Muscle layer of colon (tissue), 2 donors: ENCODE measurements around the gene PIK3R4.

ENCODE experiments used
- H3K27ac ChIP-seq: one replicate; pipeline ENCODE4 v1.7.0; 2013; ENCODE audit warnings: low read depth, mild to moderate bottlenecking, low read length, moderate library complexity
- H3K27me3 ChIP-seq, 2 donors: one replicate each; pipeline ENCODE4 v1.7.0; 2013; ENCODE audit warnings: low read length in 2 of 2, mild to moderate bottlenecking in 2 of 2; ENCODE audit not compliant: insufficient read depth in 2 of 2, control insufficient read depth in 1 of 2
- H3K36me3 ChIP-seq: one replicate; pipeline ENCODE4 v1.7.0; 2013; ENCODE audit warnings: mild to moderate bottlenecking, low read length; ENCODE audit not compliant: insufficient read depth
- H3K4me1 ChIP-seq: one replicate; pipeline ENCODE4 v1.7.0; 2013; ENCODE audit warnings: mild to moderate bottlenecking, low read length; ENCODE audit not compliant: insufficient read depth
- H3K4me3 ChIP-seq, 2 donors: one replicate each; pipeline ENCODE4 v1.7.0; 2013; ENCODE audit warnings: low read length in 2 of 2, low read depth in 1 of 2, mild to moderate bottlenecking in 1 of 2, moderate library complexity in 1 of 2
- H3K9ac ChIP-seq: one replicate; pipeline ENCODE4 v1.7.0; 2013; ENCODE audit warnings: low read length
- H3K9me3 ChIP-seq: one replicate; pipeline ENCODE4 v1.7.0; 2013; ENCODE audit warnings: mild to moderate bottlenecking, low read length
- donor health status: abdominal sarcoma.
- donor health status: Adenocarcinoma of cecum.

The PIK3R4 gene

DNA sequence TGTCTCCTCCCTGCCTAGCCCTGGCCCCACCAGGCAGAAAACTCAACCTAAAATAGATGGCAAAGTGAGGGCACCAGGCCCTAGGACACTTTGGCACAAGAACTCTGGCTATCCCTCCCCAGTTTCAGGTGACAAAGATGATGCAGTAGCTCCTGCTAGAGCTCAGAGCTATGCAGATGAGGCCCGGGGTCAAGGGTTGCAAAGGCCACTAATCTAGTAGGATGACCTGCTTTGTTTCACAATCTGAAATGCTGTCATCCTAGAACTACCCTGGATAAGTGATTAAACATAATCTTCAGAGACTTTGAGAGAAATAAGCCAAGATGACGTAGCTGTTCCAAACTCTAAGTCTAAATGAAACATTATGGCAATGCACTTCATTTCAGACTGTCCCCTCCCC, 24.0 kb upstream of the PIK3R4 start:
- Histone ChIP-seq H3K9ac (no peak overlapping the region), H3K4me1 (no peaks in the 10 kb centered on the region), H3K9me3 (no peaks in the 10 kb centered on the region), H3K27ac (no peak overlapping the region), H3K36me3 (no peaks in the 10 kb centered on the region), H3K4me3 (no peak overlapping the region), H3K27me3 (no peaks in the 10 kb centered on the region)

DNA sequence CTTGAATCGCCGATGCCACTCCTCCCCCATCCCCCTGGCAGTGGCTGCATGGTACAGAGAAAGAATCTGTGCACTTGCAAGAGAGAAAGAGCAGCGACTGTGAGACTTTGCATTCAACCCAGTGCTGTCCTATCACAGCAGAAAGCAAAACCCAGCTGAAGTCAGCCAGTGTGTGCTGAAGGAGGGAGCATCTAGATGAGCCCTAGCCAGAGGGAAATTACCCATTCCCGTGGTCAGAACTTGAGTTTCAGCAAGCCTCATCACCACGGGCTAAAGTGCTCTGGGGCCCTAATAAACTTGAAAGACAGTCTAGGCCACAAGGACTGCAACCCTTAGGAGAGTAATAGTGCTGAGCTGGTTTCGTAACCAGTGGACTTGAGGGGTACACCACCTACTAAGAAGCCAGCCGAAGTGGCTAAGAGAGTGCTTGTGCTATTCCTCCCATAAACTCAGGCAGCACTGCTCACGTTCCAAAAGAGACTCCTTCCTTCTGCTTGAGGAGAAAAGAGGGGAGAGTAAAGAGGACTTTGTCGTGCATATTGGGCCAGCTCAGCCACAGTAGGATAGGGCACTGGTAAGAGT, 15.2 kb upstream of the PIK3R4 start:
- no peaks in the 10 kb centered on the region for H3K36me3 ChIP-seq
- H3K27me3 ChIP-seq, result no peaks in the 10 kb centered on the region
- no peak overlapping the region for H3K27ac ChIP-seq
- H3K9me3 ChIP-seq, result no peaks in the 10 kb centered on the region
- H3K9ac ChIP-seq, result no peak overlapping the region
- H3K4me3 ChIP-seq, result no peak overlapping the region
- H3K4me1 ChIP-seq, result no peaks in the 10 kb centered on the region

DNA sequence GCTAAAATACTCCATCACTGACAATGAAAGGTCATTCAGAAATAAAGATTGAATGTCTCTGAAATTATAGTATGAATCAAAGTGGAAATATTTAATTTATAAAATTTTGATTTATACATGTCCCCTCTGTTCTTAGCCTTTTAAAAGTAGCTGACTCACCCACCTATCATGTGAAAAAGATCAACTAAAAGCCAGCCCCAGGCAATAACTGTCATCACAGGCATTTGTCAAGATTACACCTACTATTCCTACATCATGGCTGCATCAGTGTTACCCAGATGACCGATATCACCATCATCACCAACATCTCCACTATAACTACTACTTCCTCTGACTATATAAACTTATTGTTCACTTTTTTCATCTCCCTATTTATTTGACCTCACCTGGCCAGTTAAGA, 14.3 kb upstream of the PIK3R4 start:
- H3K27me3 ChIP-seq, result no peaks in the 10 kb centered on the region
- H3K4me3 ChIP-seq, result no peak overlapping the region
- no peaks in the 10 kb centered on the region for H3K4me1 ChIP-seq
- no peaks in the 10 kb centered on the region for H3K36me3 ChIP-seq
- H3K9ac ChIP-seq, result no peak overlapping the region
- no peaks in the 10 kb centered on the region for H3K9me3 ChIP-seq
- no peak overlapping the region for H3K27ac ChIP-seq

DNA sequence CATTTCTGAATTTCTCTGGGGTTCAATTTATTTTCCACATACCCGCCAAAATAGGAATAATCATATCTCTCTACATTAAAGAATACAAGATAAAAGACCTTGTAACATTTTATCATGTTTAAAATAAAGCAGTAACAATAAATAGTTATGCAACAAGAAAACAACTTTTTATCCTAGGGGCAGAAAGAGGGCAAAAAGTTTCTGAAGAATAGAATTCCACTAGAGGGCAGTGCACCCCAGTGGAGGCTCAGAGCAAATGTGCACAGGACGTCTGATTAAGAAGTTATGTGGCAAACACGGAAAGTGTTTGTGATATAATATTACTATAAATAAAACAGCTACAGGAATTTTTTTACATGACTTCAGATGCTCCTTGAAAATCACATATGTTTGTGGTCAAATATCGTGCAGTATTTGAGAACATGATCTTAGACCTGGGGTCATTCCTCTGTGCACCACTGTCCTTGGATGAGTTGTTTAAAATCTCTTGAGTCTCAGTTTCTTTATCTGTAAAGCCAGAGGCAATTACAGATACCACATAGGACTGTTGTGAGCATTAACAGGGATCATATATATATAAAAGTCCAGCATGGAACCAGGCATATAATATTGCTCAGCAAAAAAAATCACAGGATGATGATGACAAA, 13.2 kb upstream of the PIK3R4 start:
- Histone ChIP-seq H3K27me3 (no peaks in the 10 kb centered on the region), H3K36me3 (no peaks in the 10 kb centered on the region), H3K9me3 (no peaks in the 10 kb centered on the region), H3K27ac (no peak overlapping the region), H3K4me3 (no peak overlapping the region), H3K4me1 (no peaks in the 10 kb centered on the region), H3K9ac (no peak overlapping the region)

DNA sequence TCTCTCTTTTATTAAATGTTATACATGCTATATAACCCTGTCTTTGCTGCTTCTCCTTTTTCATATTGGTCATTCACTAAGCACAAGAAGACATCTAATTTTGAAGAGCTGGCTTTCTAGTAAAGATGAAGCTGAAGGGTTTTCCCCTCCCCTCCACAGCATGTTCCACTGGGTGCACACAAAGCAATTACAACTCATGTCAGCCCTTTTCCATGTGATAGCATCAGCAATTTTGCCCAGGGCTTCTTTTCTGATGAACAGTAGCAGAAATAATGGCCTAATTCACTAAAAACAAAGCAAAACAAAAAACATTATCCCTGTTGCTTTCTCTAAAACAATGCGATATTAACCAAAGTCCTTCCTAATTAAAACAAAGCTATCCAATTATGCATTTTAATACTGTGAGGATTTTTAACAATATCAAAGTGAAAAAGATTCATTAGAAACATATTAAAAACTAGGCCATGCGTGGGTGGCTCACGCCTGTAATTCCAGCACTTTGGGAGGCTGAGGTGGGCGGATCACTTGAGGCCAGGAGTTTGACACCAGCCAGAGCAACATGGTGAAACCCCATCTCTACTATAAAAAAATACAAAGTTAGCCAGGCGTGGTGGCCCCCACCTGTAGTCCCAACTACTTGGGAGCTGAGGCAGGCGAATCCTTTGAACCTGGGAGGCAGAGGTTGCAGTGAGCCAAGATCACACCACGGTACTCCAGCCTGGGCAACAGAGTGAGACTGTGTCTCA, 12.2 kb upstream of the PIK3R4 start:
- Histone ChIP-seq H3K4me1 (no peaks in the 10 kb centered on the region), H3K4me3 (no peak overlapping the region), H3K9me3 (no peaks in the 10 kb centered on the region), H3K27me3 (no peaks in the 10 kb centered on the region), H3K27ac (no peak overlapping the region), H3K9ac (no peak overlapping the region), H3K36me3 (no peaks in the 10 kb centered on the region)

DNA sequence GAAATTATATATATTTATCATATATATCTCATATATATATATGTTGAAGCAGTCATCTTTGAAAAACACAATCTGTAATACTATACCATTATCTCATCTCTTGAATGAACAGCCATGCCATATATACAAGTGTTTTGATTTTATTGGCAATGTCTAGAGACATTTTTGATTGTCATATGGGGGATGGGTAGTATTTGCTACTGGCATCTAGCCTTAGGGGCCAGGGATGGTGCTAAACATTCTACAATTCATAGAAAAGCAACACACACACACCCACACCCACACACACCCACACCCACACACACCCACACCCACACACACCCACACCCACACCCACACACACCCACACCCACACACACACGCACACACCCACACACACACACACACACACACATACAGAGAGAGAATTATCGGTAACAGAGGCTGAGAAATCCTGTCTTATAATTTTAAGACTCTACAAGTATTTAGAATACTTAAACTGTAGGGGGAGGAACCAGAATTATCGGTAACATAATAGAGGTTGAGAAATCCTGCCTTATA, 11.1 kb upstream of the PIK3R4 start:
- H3K9me3 ChIP-seq, result no peaks in the 10 kb centered on the region
- H3K4me3 ChIP-seq, result no peak overlapping the region
- H3K9ac ChIP-seq, result no peak overlapping the region
- H3K27ac ChIP-seq, result no peak overlapping the region
- no peaks in the 10 kb centered on the region for H3K4me1 ChIP-seq
- no peaks in the 10 kb centered on the region for H3K27me3 ChIP-seq
- H3K36me3 ChIP-seq, result no peaks in the 10 kb centered on the region

DNA sequence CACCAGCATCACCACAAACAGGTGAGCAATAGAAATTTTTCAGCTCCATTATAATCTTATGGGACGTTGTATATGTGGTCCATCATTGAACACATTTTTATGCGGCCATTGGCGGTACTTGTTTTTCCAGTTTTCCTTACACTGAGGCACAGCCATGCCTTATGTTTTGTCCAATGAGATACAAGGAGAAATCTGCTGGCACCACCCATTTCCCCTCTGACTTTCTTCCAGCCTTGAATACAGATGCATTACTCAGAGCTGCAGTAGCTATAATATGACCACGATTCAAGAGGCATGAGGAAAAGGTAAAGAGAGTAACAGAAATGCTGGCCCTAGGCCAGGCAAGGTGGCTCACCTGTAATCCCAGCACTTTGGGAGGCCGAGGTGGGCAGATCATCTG, 9.0 kb upstream of the PIK3R4 start:
- no peak overlapping the region for H3K9ac ChIP-seq
- no peak overlapping the region for H3K4me3 ChIP-seq
- no peaks in the 10 kb centered on the region for H3K9me3 ChIP-seq
- no peaks in the 10 kb centered on the region for H3K36me3 ChIP-seq
- no peaks in the 10 kb centered on the region for H3K27me3 ChIP-seq
- H3K4me1 ChIP-seq, result no peaks in the 10 kb centered on the region
- no peak overlapping the region for H3K27ac ChIP-seq

DNA sequence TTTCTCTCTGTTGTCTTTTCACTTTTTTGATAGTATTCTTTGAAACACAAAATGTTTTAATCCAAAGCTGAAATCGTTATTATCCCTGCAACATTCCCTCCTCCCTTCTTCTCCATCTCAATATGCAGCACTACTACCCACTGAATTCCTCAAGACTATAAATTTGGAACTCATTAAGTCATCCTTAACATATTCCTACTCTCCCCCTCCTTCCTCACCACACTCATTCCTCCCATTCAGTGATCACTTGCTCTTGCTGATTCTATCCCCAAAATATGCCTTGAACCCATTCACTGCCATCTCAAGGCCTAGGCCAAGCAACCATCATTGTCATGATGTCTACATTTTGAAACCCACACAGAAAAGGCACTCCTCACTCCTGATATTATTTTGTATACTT, 2.4 kb upstream of the PIK3R4 start:
- Histone ChIP-seq H3K27ac (no peak overlapping the region), H3K9ac (no peak overlapping the region), H3K4me1 (peaks cover 17% of the 10 kb centered on the region), H3K4me3 (no peak overlapping the region), H3K36me3 (peaks cover 6% of the 10 kb centered on the region), H3K9me3 (no peaks in the 10 kb centered on the region), H3K27me3 (no peaks in the 10 kb centered on the region)

DNA sequence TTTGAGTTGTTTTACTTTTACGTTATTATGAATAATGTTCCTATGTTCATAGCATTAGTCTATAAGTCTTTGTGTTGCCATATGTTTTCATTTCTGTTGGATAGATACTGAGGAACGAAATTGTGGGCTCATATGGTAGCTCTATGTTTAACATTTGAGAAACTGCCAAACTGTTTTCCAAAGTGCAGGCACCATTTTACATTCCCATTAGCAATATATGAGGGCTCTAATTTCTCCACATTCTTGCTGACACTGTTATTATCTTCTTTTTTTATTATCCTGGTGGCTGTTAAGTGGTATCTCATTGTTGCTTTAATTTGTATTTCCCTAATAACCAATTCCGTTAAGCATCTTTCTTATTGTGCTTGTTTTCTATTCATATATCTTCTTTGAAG, 1.8 kb upstream of the PIK3R4 start:
- Histone ChIP-seq H3K4me3 (no peak overlapping the region), H3K27me3 (no peaks in the 10 kb centered on the region), H3K36me3 (peaks cover 11% of the 10 kb centered on the region), H3K4me1 (peaks cover 23% of the 10 kb centered on the region), H3K9me3 (no peaks in the 10 kb centered on the region), H3K27ac (no peak overlapping the region), H3K9ac (no peak overlapping the region)

DNA sequence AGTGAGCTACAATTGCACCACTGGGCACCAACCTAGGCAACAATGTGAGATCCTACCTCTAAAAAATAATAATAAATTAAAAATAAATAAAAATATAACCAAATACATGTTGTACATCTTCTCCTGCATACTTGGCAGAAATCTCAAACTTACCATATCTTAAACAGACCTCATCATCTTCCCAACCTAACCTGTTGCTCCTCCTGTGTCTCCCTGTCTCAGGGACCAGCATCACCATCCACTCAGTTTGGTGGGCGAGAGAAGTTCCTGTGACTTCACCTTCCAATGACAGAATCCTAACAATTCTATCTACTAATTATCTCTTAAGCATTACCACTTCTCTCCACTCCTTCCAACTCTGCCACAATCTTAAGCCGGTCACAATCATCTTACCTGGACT, 3.3 kb downstream of the PIK3R4 start:
- Histone ChIP-seq H3K4me3 (no peak overlapping the region), H3K27me3 (no peaks in the 10 kb centered on the region), H3K9me3 (no peaks in the 10 kb centered on the region), H3K36me3 (peaks cover 19% of the 10 kb centered on the region), H3K9ac (no peak overlapping the region), H3K4me1 (peaks cover 38% of the 10 kb centered on the region), H3K27ac (no peak overlapping the region)

DNA sequence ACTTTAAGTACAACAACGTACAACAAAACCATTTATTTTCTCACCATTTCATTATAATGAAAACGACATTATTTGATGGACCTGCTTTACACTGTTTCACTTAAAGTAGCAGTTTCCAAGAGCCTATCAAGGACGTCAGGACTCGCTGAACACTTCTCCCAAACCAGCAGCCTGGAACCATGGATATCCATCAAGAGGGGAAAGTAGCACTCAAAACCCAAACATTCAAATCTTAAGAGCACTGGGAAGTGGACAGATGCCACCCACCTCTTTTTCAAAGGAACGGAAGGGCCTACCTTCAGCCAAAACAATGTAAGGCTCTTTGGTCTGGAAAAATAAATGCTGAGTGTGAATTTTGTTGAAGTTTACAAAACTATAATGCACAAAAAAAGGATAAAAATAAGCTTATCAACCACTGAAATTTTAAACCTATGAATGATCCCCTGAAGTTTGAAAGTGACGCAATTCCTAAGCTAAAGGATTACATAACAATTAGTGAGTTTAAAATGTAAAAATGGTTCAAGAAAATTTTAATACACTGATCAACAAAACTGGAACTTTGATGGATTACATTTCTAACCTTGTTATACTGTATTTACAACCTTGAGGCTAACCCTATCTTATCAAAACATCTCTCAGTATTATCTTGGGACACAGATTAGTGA, 4.6 kb downstream of the PIK3R4 start:
- no peak overlapping the region for H3K4me3 ChIP-seq
- H3K9me3 ChIP-seq, result no peaks in the 10 kb centered on the region
- no peaks in the 10 kb centered on the region for H3K27me3 ChIP-seq
- peaks cover 19% of the 10 kb centered on the region for H3K36me3 ChIP-seq
- peaks cover 38% of the 10 kb centered on the region for H3K4me1 ChIP-seq
- H3K9ac ChIP-seq, result no peak overlapping the region
- H3K27ac ChIP-seq, result no peak overlapping the region
